ENCODE results near the gene ARL3. TPM values are rescaled to one million over a fixed set of nuclear protein-coding genes. Genes with fewer than 3 reads are reported as not detected.

Gene ARL3
- total RNA-seq, 1 experiment from 2014 or later, result 13.3 TPM

DNA sequence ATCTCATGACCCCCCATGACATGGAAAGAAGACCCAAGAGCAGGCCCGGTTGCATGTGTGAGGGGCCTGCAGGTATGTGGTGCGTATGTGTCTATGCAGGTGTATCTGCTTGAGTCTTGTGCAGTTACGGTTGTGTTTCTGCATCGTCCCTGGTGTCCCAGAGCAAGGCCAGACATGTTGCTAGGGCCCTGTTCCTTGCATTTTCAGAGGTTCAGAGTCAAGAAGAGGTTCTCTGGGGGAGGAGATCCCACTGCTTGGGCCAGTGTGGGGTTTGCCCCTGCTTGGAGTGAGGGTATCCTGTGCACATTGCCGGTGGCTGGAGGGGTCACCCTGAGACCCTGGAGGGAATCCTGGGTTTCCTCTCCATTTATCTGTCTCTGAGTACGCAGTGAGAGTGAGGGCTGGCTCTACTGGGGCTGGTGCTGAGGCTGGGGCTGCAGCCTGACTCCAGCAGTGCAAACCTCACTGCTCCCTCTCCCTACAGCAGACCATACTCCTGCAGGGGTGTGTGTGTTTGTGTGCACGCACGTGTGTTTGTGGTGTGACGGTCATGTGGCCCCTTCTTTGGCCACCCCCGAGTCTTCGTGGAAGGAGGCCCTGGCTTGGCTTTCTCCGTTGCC, 65.8 kb downstream of the ARL3 start:
- ATAC-seq, result no peak
- DNase-seq (ENCODE audit: low read depth, low spot score), result no peak
- Histone ChIP-seq H3K36me3 (ENCODE audit: control insufficient read depth in 1 of 2, insufficient read depth in 2 of 2, low read length in 2 of 2) (peaks cover 2 to 21% of the 10 kb centered on the region in 2 experiments; a peak in 1 of 4 replicates), H3K79me2 (ENCODE audit: insufficient read depth, low read length) (peaks cover 92% of the 10 kb centered on the region), H3K9me2 (ENCODE audit: insufficient read depth) (no peaks in the 10 kb centered on the region), H3K4me1 (ENCODE audit: control insufficient read depth in 1 of 2, insufficient read depth in 2 of 2, low read length in 2 of 2) (peaks cover 10 to 39% of the 10 kb centered on the region in 2 experiments), H3K27ac (ENCODE audit: low read depth, low read length) (no peak overlapping the region), H4K20me1 (ENCODE audit: insufficient read depth) (no peaks in the 10 kb centered on the region; the same call in 1 of the 2 replicates), H2AFZ (ENCODE audit: low read depth, low read length, poor library complexity, severe bottlenecking) (no peak overlapping the region), H3K4me3 (replicated peaks in 1 of 2; ENCODE audit: low read depth in 1 of 2, low read length in 2 of 2) (no peak overlapping the region), H3K4me2 (ENCODE audit: low read length) (no peak overlapping the region), H3K27me3 (ENCODE audit: insufficient read depth, low read length) (no peaks in the 10 kb centered on the region), H3K9me3 (ENCODE audit: control insufficient read depth in 1 of 2, insufficient read depth in 1 of 2, low read depth in 1 of 2, low read length in 2 of 2) (no peaks in the 10 kb centered on the region), H3K9ac (ENCODE audit: low read length) (no peak overlapping the region)
- TF ChIP-seq ZNF274 (IDR thresholded peaks at IDR 0.05; ENCODE audit: low read depth, low read length) (no peak), TCF7L2 (IDR thresholded peaks at IDR 0.05; ENCODE audit: borderline replicate concordance, extremely low read depth, insufficient read depth, insufficient read length) (no peak), POLR2AphosphoS5 (IDR thresholded peaks at IDR 0.05; ENCODE audit: low read depth, low read length) (no peak; the same call in 1 of the 2 replicates), SP1 (IDR thresholded peaks at IDR 0.05; ENCODE audit: low read depth) (no peak), SIN3A (IDR thresholded peaks at IDR 0.05; ENCODE audit: low read depth) (no peak), JUND (IDR thresholded peaks at IDR 0.05) (no peak)
- TF ChIP-seq, protein P1, sequence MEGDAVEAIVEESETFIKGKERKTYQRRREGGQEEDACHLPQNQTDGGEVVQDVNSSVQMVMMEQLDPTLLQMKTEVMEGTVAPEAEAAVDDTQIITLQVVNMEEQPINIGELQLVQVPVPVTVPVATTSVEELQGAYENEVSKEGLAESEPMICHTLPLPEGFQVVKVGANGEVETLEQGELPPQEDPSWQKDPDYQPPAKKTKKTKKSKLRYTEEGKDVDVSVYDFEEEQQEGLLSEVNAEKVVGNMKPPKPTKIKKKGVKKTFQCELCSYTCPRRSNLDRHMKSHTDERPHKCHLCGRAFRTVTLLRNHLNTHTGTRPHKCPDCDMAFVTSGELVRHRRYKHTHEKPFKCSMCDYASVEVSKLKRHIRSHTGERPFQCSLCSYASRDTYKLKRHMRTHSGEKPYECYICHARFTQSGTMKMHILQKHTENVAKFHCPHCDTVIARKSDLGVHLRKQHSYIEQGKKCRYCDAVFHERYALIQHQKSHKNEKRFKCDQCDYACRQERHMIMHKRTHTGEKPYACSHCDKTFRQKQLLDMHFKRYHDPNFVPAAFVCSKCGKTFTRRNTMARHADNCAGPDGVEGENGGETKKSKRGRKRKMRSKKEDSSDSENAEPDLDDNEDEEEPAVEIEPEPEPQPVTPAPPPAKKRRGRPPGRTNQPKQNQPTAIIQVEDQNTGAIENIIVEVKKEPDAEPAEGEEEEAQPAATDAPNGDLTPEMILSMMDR (IDR thresholded peaks at IDR 0.05 in 2 of 3, conservative IDR thresholded peaks at IDR 0.05 in 1 of 3; ENCODE audit: borderline replicate concordance in 1 of 3, insufficient read depth in 1 of 3, low read depth in 2 of 3, low read length in 2 of 3), result no peak
- TF ChIP-seq, protein P2, sequence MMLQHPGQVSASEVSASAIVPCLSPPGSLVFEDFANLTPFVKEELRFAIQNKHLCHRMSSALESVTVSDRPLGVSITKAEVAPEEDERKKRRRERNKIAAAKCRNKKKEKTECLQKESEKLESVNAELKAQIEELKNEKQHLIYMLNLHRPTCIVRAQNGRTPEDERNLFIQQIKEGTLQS (IDR thresholded peaks at IDR 0.05), result no peak
- ChIA-PET POLR2A (no interaction called here), CTCF (no interaction called here), RAD21 (ENCODE audit: low non-redundant PET in 1 of 2, low total read pairs in 2 of 2, uncharacterized antibody in 2 of 2, unreplicated experiment in 2 of 2) (no interaction called here)
- intact Hi-C loops (cut with micrococcal nuclease), result no loop called here
- no TSS peak for BruUV-seq (replicated peaks)

Data from HCT116 (cell line).